HG03039 (cell line): Measurements from ENCODE around the gene PRKCE.
A peak's percentile ranks its signal among the peaks of the same experiment; 100 is the strongest.

Source experiments
- ATAC-seq: cut with Tn5 transposase; IDR thresholded peaks from one replicate; pipeline ENCODE4 v1.9.1; 2021; ENCODE audit warnings: mild to moderate bottlenecking, moderate library complexity; ENCODE audit not compliant: unreplicated experiment

Gene PRKCE

DNA sequence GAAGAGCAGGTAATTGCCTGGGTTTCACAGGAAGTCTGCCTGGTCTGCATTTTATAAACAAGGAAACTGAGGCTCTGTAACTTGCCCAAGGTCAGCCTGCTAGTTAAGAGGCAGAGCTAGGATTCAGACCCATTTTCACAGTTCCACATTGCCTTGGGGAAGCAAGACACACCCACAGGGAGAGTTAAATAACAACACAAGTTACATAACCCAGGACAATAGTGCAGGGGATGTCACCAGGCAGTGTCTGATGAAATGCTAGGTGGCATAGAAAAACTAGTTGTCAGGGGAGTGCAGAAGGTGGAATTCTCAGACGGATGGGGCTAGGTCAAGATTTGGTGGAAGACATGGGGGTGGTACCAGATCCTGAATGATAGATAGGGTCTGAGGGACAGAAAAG lies 69.7 kb downstream of the PRKCE start:
- no peak for ATAC-seq

DNA sequence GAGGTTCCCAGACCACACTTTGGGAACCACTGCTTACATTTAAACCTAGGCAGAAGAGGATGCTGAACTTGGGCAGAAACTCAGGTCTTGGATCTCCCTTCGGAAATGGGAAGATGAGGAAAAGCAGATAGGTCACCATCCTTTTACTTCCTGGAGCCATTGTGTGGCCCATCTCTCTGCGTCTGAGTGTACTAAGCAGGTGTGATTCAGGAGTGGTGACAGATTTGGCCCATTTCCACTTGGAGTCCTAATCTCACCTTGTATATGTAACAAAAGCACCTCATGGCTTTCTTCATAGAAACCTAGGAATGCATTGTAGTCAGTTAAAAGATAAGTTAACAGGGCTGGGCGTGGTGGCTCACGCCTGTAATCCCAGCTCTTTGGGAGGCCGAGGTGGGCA lies 71.0 kb downstream of the PRKCE start:
- ATAC-seq, result no peak

DNA sequence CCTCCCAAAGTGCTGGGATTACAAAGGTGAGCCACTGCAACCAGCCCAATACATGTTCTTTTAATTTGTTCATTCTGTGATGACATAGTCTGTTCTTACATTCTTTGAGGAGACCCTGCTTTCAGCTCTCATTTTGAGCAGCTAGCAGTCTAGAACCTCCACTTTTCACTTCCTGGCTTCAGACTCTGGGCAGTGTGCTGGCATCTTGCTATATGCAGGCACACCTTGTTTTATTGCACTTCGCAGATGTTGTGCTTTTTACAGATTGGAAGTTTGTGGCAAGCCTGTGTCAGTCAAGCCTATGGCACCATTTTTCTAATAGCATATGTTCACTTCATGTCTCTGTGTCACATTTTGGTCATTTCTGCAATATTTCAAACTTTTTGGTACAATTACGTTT lies 72.4 kb downstream of the PRKCE start:
- no peak for ATAC-seq

DNA sequence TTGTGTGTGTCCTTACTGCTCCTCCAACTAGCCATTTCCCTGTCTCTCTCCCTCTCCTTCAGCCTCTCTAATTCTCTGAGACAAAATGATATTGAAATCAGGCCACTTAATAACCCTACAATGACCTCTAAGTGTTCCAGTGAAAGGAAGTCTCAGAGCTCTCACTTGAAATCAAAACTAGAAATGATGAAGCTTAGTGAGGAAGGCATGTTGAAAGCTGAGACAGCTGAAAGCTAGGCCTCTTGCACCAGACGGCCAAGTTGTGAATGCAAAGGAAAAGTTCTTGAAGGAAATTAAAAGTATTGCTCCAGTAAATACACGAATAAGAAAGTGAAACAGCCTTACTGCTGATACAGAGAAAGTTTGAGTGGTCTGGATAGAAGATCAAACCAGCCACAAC lies 72.9 kb downstream of the PRKCE start:
- no peak for ATAC-seq

DNA sequence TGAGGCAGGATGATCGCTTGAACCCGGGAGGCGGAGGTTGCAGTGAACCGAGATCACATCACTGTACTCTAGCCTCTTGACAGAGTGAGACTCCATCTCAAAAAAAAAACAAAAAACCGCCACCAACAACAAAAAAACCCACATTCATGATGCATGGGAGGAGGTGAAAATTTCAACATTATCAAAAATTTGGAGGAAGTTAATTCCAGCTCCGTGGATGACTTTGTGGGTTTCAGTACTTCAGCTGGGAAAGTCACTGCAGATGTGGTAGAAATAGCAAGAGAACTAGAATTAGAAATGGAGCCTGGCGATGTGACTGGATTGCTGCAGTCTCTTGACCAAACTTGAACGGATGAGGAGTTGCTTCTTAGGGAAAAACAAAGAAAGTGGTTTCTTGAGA lies 74.3 kb downstream of the PRKCE start:
- no peak for ATAC-seq

DNA sequence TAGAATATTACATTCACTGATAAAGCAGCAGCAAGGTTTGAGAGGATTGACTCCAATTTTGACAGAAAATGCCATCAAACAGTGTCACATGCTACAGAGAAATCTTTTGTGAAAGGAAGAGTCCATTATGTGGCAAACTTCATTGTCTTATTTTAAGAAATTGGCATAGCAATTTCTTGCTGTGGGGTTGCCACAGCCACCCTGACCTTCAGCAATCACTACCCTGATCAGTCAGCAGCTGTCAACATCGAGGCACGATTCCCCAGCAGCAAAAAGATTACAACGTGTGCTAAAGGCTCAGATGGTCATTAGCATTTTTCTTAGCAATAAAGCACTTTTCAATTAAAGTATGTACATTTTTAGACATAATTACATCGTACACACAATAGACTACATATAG lies 74.7 kb downstream of the PRKCE start:
- no peak for ATAC-seq

DNA sequence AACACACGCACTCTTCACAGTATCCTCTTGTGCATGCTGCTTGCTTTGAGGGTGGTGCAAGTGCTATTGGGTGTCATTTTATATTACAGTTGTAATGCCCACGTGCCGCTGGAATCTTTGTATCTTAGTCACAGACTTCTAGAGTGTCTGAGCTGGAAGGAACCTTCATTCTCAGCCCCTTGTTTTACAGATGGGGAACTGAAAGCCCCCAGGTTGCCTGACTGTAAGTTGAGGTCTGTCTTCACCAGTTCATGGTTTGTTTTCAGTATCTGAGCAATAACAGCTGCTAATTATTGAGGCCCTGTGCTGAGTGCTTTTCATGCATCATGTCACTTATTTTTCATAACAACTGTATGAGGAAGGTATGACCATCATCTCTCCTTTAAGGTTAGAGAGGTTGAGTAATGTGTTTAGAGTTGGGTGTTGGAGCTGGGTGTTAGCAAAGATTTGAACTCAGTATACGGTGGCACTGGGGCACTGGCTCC lies 77.0 kb downstream of the PRKCE start:
- ATAC-seq, result peak; percentile 72

DNA sequence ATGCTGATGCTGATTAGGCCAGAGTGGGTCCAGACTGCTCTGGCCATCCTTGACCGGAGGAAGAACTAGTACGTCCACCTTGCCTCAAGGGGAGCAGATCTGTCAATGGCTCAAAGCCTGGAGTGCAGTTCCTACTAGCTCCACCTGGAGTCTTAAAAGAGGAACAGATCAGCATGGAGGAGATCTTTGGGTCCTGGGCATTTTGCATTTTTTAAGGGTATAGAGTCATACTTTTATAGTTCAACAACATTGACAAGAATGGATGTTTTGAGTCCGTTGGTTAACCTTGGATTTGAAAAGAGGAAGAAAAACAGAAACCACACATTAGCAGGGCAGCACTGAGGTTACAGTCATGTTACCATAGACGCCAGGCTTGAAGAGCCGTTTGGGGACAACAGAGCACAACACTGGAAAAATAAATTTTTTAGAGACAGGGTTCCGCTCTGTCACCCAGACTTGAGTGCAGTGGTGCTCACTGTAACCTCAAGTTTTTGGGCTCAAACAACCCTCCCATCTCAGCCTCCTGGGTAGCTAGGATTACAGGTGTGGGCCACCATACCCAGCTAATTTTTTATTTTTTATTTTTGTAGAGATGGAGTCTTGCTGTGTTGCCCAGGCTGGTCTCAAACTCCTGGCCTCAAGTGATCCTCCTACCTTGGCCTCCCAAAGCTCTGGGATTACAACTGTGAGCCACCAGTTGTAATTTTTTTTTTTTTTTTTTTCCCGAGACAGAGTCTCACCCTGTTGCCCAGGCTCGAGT lies 78.5 kb downstream of the PRKCE start:
- ATAC-seq, result peak; percentile 49

DNA sequence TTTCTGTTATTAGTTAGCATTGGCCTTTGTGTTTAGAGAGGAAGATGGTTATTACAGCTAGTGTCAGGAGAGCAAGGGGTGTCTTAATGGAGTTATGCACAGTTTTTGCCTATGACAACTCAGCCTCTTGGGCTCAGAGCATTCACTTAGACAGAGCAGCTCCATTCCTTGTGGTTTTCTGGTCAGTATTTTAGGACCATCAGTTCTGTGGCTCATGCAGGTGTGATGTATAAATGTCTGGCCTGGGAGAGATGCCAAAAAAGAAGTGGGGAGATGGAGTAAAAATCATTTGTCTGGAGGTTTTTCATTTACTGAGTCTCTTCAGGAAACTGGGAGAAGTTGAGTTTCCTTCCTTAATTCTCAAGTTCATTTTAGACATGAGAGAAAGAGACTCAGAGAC lies 79.7 kb downstream of the PRKCE start:
- ATAC-seq, result no peak

DNA sequence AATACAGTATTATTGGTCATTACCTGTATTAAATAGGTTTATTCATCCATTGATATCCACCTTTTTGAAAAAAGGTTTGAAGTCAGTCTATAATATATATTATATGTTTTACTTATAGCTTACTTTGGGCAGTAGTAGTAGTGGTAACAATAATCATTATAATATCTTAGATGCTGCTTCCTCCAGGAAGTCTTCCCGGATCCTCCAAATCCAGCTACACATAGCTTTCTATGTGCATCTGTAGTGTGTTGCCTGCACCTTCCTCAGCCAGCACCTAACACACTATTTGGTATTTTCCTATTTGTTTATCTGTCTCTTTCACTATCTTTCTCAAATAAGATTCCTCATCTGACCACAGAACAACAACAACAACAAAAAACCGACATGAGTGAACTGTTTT lies 81.0 kb downstream of the PRKCE start:
- no peak for ATAC-seq

DNA sequence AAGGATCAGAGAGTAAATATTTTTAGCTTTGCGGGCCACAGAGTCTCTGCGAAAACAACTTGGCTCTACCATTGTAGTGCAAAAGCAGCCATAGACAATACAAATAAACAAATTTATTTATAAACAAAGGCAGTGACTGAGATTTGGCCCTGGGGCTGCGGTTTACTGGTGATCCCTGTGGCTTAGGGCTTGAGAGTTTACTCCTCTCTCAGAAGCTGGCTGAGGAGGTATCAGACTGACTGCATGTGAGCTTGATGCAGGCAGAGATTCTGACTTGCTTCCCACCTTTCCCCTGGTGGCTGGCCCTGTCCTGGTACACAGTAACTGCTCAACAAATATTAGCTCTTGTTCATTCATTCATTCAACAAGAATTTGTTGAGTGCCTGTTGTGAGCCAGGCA lies 81.5 kb downstream of the PRKCE start:
- no peak for ATAC-seq

DNA sequence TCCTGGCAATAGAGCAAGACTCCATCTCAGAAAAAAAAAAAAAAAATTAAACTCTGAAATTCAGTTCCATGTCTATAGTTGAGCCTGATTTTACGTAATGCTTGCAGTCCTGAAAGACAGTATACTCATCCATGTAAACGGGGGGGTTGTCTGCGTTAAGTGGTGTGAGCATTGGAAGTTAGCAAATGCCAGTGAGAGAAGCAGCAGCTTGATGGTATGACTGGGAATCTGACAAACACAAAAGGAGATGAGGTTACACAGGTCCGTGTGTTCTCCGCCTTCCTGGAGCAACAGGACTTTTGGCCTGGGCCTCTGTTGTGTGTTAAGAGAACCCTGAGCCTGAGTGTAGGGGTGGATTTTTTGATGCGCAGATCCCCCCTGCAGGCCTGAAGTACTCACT lies 82.9 kb downstream of the PRKCE start:
- no peak for ATAC-seq

DNA sequence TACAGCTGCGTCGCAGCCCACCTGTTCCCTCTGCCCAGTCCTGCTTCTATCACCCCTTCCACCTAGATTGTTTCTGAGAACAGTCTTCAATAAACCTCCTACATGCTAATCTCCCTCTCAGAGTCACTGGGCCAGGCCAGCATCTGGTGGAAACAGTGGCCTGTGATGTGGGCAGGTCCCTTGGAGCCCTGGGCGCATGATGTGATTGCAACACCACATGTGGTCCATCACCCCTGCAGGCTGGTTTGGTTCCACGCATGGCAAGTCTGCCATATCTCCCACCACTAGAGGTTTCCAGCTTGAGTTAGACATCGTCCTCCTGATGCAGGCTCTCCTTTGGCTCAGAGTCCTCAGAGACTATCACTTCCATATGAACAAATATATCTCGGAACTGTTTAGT lies 83.5 kb downstream of the PRKCE start:
- ATAC-seq, result no peak

DNA sequence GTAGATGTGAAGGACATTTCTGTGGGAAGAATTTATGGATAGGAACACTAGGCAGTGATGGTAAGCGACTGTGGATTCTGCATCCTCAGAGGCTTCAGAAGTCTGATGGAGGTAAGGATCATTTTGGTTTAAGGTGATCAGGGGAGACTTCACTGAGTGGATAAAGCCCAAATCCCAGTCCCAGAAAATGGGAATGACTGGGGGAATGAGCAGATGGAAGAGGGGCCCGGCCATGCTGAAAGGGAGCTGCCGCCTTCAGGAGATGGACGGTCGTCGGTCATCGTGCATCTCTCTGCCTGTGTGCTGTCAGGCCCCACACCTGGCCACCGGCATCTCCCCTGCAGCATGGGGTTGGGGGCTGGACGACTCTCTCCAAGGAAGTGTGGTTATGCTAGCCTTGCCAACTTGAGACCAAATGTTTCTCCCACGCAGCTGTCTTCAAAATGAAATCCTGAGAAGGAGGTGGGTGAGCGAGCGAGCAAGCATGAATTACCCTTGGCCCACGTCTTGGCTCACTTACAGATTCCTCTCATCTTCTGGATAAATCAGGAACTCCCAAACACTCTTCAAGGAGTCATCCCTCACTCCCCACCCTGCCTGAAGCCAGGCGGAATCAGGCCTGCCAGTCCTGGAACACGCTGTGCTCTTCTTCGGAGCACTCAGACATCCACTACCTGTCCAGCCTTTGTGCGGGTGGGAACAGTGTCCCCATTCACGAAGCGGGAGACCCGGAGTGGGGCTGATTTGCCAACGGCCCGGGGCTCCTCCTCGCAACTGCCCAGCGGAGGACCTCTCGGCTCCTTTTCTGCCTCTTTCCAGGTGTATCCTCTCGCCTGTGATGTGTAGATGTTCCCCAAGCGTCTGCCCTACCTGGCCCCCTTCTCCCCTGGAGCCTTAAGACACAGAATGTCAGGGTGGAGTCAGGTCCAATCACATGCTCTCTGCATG lies 85.6 kb downstream of the PRKCE start:
- no peak for ATAC-seq

DNA sequence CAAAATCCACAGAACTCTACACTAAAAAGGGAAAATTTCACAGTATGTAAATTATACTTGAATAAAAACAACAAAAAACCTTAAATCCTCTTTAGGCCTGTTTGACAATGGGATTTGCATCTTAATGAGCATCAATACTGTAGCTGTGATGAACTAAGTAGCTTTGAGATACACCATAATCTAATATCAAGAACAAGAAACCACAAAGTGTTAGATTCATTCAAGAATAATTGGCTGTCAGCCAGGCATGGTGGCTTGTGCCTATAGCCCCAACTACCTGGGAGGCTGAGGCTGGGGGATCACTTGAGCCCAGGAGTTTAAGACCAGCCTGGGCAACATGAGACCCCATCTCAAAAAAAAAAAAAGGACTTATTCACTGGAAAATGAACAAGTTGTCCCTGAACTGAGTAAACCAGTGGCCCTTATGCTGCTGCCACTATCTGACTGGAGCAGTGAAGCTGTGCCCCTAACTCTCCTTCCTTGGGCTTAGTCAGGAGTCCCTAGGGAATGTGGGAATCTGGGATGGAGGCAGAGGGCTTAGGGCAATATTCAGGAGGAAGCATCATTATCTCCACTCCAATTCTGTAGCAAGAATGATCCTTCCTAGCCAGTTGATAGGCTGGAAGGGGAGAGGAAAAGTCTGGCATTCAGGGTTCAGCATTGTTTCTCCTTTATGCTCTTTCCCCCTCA lies 88.5 kb downstream of the PRKCE start:
- no peak for ATAC-seq

DNA sequence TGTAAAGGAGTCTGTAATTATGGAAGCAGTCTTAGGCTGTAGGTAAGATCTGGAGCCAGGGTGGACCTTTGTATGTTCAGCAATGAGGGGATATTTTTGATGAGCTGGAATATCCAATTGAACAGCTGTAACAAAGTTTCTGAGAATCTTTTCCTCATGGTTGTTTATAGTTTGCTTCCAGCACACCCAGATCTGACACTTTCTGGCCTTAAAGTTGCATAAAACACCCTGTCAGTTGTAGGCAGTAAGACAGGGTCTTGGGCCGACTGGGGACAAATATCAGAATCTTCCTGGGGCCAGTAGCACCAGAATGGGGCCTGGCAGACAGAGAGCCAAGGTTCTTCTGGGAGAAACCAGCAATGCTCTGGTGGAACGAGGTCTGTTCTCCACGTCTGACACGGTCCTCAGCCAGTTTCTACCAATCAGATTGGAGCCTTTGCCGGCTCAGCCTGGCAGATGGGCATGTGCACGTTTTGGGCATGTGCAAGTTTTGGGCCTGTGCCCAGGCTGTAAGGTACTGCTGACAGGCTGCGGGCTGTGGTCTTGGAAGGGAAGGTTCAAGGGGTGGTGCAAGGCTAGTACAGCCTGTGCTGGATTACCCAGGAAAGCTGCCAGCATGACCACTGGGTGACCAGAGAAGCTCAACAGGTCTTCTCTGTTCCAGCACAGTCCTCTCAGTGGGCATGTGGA lies 89.8 kb downstream of the PRKCE start:
- ATAC-seq, result no peak

DNA sequence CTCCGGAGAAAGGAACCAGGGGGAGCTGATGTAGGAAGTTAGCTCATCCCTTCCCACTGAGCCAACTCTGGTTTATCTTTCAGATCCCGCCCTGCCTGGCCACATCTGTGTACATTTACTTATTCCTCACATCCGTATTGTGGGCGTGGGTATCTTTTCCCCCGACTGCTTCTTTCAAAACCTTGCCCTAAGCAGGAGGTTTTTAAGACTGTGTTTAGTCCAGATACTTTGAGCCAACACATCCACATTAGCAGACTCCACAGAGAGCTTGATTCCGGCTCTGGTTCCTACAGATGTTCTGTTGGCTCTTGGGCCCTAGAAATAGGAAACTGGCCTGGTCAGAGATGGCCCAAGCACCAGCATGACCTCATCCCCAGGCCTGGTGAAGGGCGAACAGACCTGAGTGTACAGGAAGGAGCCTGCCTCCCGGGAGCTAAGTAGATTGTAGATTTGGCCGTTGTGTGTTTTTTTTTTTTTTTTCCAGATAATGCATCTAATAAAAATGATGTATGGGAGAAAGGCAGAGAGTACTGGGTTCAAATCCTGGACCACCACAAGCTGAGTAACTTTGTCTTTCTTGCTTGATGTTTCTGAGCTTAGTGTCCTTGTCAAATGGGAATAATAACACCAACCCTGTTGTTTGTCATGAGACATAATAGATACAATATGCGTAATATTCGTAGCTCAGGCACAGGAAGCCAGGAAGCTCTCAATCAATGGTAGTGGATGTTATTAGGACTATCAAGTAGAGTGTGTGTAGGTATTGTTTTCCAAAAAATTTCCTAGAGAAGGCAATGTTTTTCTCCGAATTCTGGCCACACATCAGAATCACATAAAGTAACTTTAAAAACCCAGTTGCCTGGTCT lies 92.3 kb downstream of the PRKCE start:
- no peak for ATAC-seq

DNA sequence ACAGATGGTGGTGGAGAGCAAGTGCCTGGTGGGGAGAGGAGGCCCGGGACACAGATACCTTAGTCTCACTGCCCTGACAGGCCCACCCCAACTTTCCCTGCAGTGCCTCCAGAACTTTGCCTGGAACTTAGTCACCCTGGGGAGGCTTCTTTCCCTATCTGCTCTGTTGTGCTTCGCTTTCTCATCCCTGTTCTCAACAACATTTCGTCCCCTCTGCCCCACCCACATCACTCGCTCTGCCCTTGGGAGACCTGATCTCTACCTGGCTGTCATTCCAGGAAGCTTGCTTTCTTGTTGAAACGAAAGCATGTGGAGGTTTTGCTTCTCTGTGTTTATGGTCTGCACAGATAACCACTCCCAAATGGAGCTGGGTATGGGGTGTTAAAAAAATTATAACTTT lies 93.8 kb downstream of the PRKCE start:
- no peak for ATAC-seq

DNA sequence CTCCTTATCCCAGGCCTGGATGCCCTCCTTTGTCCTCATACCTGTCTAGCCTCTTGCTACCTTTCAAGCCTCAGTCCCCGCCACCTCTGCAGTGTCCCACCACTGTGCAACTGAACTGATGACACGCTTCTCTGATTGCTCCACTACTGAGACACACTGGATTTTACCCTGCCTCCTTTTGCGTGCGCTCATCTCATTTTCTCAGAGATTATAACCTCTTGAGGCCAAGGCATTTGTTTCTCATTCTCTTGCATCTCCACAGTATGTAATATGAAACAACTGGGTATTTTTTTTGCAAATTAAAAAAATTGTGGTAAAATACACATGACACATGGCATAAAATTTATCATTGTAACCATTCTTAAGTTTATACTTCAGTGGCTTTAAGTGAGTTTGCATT lies 95.4 kb downstream of the PRKCE start:
- no peak for ATAC-seq

DNA sequence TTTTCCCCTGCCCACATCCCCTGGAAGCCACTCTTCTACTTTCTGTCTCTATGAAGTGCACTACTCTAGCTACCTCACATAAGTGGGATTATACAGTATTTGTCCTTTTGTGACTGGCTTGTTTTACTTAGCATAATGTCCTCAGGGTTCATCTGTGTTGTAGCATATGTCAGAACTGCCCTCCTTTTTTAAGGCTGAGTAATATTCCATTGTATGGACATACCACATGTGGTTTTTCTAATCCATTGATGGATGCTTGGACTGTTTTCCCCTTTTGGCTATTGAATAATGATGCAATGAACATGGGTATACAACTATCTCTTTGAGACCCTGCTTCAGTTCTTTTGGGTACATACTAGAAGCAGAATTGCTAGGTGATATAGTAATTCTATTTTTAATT lies 95.9 kb downstream of the PRKCE start:
- no peak for ATAC-seq
